Anterior cingulate cortex (tissue), 58 donors: ENCODE data around the gene CREB1.
"Not testable (repeated sequence)": the region's sequence is repeated elsewhere in the genome, so short reads cannot be mapped to it uniquely, and the experiment has no call there.

Experiments used
- DNase-seq, 58 donors: peaks; one replicate each; lab custom pipeline; 2025; lab: John Stamatoyannopoulos, UW

CREB1 gene

DNA sequence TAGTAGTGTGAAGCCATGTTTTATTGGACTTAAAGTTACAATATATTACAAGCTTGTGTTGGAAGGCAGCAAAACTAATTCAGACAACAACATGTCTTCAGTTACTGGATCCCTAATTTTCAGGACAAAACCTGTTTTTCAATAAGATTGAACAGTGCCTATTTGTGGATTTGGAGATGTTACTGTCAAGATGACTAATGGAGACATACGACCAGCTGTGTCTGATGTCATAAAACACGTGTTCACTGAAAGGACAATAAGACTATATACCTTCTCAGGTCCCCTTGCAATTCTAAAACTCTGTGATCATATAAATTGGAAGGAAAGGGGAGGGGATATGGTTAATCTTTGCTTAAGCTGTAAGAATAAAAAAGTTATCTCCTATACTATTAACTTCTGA, 73.7 kb downstream of the CREB1 start:
- no peak for DNase-seq

DNA sequence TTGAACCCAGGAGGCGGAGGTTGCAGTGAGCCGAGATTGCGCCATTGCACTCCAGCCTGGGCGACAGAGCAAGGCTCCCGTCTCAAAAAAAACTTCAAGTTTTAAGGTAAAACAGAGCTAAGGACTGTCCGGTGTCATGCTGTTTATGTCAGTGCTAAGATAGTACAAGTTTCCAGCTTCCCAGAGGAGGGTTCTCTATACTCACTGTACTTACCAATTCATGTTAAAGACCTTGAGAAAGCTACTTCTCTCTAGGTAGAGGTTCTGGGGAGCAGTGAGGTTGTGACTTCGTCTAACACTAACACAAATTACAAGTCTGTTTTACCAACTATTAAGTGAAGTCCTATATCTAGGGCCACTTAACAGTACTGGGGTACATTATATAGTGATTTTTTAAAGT, 76.6 kb downstream of the CREB1 start:
- DNase-seq = no peak

DNA sequence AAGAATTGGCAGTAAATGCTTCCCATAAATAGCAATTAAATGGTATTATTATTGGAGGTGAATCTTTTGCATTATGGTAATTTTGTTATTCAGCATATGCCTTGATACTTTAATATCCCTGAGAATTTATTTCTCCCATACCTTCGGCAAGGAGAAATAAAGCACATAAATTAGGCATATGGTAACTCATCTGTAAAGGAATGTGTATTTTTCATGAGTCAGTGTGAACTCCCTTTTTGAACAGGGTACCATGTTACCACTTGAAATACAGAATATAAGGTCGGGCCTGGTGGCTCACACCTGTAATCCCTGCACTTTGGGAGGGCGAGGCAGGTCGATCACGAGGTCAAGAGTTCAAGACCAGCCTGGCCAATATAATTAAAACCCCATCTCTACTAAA, 77.1 kb downstream of the CREB1 start:
- no peak for DNase-seq

DNA sequence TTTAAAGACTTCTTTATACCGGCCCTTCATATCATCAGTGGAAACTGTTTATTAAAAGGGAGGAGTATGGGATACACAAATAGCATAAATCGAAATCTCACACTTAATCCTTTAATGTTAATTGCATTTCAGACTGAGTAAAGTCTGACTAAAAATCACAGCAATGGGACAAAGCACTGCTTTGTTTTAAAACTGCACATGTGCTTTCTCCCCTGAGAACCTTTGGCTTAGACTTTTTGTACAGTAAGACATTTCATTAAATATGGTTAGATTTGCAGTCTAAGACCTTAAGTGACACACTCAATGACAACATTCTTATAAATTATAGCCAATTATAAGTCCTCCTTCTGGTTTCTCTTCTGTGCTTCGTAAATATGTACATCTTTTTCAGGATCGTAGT, 83.0 kb downstream of the CREB1 start:
- no peak for DNase-seq

DNA sequence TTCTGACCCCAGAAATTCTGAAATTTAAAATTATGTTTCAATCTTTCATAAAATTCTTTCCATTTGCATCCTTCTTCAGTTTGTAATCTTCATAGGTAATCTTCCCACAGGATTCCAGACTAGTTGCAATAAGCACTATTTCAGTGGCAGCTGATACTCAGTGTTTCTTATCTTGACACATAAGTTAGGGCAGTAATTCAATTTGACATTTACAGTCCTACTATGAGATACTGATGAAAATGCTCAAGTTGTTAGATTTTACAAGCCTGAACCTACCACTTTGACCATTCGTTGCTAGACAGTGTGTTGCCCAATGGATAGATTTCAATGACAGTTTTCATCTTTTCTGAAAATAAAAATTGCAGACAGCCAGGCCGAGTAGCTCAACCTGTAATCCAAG, 85.1 kb downstream of the CREB1 start:
- DNase-seq = no peak

DNA sequence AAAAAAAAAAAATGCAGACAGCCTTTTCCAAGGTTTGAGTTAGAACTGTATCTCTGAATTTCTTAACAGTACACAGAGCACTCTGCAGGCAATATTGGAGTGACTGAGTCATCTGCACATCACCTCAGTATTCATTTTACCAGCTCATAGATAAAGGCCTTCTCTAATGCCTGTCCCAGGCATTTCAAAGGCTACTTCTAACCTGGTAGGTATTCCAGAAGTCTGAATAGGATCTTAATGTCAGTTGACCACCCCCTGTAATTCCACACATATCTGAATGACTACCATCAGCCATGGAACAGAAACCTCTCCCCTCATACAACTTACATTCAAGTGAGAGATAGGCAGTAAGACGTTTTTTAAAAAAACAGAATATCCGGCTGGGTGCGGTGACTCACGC, 86.4 kb downstream of the CREB1 start:
- no peak for DNase-seq

DNA sequence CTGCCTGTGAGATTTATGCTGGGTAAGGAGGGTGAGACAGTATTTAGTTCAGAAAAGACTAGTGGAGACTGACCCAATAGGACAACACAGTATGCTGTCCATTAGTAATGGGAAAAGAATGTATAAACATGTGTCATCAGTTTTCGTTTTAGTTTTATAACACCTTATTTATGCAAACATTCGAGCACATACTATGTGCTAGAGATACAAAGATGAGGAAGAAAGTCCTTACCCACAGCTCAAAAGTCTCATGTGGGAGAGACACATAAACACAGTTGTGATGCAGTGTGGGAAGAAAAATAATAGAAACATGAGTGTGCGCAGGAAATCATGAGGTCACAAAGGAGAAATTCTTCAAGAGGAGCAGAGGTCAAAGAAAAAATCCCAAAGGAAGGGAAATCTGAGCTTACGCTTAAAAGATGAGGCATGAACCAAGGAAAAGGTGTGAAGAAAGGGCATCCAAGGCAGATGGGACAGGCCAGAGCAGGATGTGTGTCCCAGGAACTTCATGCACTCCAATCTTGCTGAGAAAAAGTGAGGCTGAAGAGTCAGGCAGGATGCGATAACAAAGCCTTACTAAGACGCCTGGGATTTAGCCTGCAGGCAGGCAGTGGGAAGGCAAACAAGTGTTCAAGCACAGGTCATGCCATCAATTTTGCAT, 87.4 kb downstream of the CREB1 start:
- no peak for DNase-seq

DNA sequence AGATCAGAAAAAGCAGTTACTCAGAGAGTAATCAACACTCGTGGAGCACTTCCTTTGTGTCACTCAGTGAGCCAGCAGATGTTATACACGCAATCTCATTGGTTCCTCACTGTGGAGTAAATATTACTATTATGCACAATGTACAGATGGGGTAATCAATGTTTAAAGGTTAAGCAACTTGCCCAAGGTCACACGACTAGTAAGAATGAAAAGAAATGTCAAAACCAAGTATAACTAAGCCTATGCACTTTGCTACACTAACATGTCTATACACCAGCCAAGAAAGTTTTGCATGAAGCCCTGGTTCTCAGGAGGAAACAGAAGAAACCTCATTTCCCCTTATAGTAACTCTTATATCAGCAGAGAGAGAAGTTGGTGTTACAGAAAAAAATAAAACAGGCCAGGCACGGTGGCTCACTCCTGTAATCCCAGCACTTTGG, 90.0 kb downstream of the CREB1 start:
- DNase-seq = no peak

DNA sequence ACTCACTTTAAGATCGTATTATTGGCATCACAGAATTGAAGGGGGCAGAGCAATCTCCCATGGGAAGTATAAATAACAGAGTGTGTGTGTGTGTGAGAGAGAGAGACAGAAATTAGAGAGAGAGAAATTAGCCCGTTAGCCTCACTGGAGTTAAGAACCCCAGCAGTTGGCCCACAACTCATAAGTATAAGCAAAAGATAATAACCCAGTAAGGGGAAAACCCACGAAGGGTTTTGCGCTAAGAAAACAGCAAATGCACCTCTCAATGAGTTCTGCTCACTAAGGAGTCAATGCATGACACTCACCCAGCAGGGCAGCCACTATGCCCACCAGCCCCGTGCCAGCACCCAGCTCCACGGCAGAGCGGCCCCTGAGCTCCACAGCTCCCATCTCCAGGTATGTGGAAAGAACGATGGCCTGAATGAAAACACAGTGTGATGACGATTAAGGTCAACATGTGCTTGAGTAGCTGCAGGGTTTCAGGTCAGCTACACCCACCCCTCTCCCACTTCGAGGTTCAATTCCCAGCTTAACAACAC, 91.8 kb downstream of the CREB1 start:
- DNase-seq = no peak

DNA sequence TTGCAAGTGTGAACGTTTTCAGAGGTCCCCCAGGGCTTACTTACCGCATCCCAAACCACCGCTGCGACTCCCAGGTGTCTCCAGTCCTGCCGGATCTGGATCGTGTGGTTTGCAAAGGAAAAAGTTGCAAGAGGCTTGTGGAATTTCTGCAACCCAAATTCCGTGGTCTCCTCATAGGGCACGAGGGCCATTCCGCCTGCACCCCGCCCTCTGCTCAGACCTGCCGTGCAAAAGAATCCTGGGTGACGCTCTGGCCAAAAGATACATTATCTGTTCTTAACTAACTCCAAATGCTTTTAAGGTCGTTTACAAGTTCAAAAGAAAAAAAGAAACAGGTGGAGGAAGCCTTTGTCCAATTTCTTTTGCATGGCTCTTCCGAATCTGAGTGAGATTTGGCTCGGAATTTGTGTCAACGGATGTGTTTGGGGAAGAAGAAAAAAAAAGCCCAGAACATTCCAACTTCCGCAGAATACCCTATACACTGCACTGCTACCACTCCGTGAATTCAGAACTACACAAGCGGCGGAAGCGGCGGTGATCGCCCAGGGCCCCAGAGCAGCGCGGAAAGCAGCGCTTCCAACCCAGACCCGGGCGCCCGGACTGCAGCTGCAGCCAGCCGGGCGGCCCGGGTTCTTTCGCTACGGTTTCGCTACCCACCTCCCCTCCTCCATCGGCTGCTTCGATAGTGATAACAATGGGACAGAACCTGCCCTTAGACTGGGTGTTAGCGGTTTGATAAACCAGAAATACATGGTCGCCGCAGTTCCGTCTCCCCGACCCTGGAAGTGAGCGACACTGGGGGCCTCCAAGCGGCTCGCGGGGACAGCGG, 94.6 kb downstream of the CREB1 start:
- DNase-seq = peak in 43 of 58 donors; percentile 17 to 84 (median 62)

DNA sequence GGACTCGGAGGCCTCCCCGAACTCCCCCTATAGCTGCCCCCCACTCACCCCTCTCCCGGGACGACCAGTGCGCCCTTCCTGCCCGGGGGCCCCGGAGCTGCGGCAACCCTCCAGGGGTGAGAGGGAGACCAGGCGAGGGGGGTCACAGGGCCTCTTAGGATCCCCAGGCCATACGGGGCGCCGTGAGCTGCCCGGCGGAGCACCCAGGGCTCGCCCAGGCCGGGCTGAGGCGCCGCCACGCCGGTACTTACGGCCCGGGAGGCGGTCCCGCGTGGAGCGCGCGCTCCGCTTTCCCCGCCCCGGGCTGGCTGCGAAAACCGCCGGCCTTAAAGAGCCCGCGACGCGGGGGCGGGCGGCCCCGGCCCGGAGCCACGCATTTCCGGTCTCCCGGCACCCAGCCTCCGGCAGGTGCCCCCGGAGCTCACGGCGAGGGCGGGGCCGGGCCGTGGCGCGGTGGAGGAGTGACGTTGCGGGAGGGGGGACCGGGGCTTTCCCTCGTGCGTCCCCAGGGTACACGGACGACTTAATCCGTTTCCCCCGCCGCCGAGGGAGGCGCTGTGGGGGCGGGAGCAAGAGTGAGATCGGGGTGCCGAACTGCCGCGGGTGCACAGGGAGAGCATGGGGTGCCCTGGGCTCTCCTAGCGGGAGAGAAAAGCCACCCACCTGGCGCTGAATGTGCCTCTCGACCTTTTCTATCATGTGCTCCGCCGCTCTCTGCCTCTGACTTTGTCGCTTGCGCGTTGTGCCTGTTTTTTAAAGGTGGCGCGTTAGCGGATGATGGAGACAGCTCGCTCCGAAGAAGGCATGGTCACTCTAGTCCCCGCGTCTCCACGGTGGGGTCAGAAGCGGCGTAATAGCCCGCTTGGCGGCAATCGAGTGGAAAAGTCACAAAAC, 95.5 kb downstream of the CREB1 start, which contains the start of gene METTL21A:
METTL21A (minus strand) TSS at position 381 of the 894 bp plus-strand sequence. CDS start 1,019 bp downstream, outside the sequence.
- peak in 57 of 58 donors; percentile 49 to 96 (median 83) for DNase-seq

DNA sequence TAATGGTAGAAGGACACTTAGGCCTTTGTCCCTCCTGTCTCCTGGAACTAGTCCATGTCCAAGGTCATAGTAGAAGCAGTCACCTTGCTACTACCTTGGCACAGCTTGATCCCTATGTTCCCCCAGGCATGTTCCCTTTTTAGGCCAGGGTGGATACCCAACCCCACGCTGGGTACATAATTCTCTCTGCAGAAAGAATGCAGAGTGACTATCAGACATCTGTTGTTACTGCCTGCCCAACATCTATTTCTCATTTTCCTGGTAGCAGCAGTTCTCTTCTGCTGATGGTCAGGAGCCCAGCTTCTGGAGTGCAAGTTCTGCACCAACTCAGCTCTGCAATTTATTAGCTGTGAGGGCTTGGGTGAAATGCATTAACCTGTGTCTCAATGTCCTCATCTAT, 99.8 kb downstream of the CREB1 start:
- DNase-seq = no peak

DNA sequence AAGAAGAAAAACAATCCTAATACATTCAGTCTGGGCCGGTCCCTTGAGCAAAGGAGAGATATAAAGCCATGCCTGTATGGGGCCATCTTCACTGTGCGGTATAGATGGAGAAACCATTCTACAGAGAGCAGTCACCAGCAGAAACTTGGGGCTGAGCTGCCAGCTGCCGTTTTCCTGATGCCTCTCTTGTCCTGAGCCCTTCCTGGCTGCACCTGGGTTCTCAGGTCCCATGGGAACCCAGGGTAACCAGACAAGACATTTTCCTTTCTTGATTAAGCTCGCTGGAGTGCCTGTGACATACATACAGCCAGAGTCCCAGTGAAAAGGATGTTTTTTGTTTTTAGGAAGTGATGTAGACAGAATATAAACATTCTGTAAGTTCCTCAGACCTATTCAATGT, 100.7 kb downstream of the CREB1 start:
- no peak for DNase-seq

DNA sequence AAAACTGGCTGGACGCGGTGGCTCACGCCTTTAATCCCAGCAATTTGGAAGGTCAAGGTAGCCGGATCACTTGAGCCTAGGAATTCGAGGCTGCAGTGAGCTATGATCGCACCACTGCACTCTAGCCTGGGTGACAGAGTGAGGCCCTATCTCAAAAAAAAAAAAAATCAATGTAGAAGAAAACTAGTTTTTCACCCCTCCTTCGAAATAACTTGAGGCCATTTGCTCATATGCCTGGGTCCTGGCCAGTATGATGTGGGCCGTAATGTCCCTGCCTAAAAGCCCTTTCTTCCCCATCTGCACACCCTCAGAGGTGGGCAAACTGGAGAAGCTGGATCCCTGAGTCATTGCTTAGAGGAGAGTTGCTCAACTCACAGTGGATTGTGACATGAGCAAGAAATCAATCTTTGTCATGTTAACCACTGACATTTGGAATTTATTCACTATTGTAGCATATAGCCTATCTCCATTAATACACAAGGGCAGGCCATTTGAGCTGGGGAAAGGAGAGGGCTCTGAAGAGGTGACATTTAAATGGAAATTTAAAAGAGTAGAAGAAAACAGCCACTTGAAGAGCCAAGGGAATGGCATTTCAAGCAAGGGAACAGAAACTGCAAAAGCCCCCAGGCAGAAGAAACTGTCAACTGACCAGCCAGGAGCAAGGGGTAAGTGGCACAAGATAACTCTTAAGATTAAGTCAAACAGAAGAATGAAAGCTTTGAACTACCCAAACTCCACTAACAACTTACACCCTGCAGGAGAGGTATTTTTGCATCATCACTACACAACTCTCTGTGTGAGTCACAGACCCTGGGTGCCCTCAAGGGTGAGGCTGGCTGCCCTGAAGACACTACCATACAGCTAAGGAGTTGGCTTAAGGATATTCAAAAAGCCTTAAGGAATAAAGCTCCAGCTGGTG, 103.1 kb downstream of the CREB1 start:
- no peak for DNase-seq

DNA sequence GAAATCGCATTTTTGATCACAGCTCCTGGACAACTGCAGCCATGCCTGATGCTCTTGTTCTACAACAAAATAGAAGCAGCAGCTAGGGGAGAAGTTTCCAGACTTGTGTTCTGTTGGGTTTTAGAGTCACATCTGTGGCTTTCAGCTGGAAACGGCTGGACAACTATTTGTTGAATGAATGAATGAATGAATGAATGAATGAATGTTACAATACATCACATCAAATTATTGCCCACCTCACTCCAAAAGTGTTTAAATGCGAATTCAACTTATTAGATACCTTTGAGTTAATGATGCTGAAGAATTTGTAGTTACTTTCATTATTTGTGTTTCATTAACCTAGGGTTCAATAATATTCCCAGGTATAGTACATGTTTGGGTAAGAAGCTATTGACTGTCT, 103.9 kb downstream of the CREB1 start:
- DNase-seq = no peak

DNA sequence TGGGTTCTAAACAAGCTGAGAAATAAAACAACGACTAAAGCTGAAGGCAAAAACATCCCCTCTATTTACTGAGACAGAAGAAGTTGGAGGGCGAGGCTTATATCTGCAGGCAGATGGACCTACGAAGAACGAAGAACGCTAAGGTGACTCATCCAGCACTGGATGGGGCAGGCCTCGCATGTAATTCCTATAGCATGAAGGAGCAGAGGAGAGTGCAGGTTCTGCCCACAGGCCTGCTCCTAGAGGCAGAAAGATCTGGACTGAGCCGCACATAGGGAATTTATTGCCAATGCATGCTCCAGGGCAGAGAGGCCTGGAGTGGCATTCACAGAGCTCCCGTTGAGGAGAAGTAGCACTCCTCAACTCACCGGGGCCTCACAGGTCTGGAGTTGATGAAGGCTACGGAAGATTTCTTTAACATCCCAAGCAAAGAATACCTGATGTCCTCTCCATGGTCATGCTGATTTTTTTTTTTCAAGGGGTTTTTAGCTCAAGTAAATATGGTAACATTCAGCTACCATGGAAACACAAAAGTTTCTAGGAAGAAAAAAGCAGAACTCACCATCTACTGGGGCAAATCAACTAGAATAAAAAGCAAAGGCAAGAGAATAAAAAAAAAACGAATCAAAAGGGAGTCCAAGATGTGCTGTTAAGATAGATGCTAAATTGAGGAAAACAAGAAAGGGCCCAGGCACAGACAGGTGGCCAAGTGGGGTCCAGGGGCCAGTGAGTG, 105.9 kb downstream of the CREB1 start:
- DNase-seq = no peak

DNA sequence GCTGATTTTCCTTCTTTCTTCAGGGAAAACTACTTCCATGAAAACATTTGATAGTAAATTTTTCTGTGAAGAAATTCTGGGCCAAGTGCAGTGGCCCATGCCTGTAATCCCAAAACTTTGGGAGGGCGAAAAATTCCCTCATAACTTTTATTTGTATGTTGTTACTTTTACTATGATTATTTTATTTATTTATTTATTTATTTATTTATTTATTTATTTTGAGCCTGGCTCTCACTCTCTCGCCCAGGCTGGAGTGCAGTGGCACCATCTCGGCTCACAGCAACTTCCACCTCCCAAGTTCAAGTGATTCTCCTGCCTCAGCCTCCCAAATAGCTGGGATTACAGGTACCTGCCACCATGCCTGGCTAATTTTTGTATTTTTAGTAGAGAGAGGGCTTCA, 109.5 kb downstream of the CREB1 start:
- DNase-seq = not testable (repeated sequence)

DNA sequence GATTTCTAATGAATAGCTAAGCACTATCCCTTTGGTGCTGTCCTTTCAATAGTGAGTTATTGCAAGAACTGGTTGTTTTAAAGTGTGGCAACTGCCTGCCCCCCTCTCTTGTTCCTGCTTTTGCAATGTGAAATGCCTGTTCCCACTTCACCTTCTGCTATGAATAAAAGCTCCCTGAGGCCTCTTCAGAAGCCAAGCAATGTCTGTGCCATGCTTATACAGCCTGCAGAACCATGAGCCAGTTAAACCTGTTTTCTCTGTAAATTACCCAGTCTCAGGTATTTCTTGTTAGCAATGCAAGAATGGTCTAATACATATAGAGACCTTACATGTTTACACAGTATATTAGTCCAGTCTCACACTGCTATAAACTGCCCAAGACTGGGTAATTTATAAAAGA, 110.4 kb downstream of the CREB1 start:
- no peak for DNase-seq

DNA sequence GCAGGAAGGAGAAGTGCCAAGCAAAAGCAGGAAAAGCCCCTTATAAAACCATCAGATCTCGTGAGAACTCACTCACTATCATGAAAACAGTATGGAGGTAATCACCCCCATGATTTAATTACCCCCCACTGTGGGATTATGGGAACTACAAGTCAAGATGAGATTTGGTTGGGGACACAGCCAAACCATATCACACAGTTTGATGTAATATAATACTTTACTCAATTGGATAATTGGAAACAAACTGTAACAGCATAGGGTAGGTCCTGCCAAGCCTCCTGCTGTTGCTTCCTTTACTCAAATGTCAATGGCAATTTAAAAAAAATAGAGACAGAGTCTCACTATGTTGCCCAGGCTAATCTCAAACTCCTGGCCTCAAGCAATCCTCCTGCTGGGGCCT, 110.9 kb downstream of the CREB1 start:
- no peak for DNase-seq
